Suprapubic skin (tissue), 4 donors: ENCODE measurements around the gene SFXN5.

Experiments used
- CTCF ChIP-seq, 2 donors: fragments of 200-600 bp in 1 of 2; fragments of 450-650 bp in 1 of 2; sonication (generic) in 1 of 2; IDR thresholded peaks; one replicate each; pipeline ENCODE4 v1.5.1; 2016 to 2019; ENCODE audit warnings: antibody characterized with exemption in 2 of 2, mild to moderate bottlenecking in 1 of 2, moderate library complexity in 1 of 2
- POLR2A ChIP-seq, 2 donors: fragments of 450-650 bp; IDR thresholded peaks; one replicate each; pipeline ENCODE4 v1.6.1; 2017; ENCODE audit warnings: antibody characterized with exemption in 2 of 2, mild to moderate bottlenecking in 2 of 2, moderate library complexity in 2 of 2
- POLR2AphosphoS5 ChIP-seq, 3 donors: sonication (generic); formaldehyde crosslinking; IDR thresholded peaks; one replicate each; pipeline ENCODE4 v1.6.1; 2017; ENCODE audit warnings: antibody characterized with exemption in 3 of 3

GRCh38 chr2:72919414-72920317 lies 151.8 kb downstream of the SFXN5 start:
- TF ChIP-seq CTCF (IDR thresholded peaks at IDR 0.05) (no peak), POLR2A (IDR thresholded peaks at IDR 0.05) (no peak), POLR2AphosphoS5 (IDR thresholded peaks at IDR 0.05) (no peak)
